ENCODE data around the gene THRB.
"Not testable (repeated sequence)": the region's sequence is repeated elsewhere in the genome, so short reads cannot be mapped to it uniquely, and the experiment has no call there.

THRB gene

DNA sequence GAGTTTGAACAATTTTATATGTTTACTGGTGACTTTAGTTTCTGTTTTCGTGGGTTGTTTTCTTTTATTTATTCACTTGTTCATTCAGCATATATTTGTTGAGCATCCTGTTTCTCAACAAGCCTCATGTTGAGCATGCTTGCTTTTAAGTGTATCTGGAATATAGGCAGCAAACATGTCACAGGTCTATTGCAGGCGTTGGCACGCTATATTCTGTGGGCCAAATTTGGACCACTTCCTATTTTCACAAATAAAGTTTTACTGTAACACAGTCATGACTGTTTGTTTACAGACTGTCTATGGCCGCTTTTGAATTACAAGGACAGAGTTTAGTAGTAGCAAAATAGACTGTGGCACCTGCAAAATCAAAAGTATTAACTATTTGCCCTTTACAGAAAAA lies 89.6 kb downstream of the THRB start:
- DNase-seq (ENCODE audit: low read depth in 2 of 2): no peak

DNA sequence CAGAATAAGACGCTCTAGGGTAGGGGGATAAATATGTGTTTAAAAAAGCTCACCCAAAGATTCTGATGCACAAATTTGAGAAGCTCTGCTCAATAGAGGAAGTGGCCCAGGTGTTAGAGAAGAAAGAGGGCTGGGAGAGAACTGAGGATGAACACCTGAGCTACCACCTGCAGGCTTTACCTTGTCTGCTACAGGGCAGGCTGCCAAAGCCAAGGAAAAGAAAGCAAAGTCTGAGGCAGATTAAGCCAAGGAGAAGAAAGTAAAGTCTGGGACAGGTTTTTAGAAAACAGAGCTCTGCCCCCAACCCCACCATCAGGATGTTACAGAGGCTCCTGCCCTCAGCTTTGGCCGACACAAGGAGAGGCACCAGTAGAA lies 92.9 kb downstream of the THRB start:
- no peak for DNase-seq (ENCODE audit: low read depth in 2 of 2)

DNA sequence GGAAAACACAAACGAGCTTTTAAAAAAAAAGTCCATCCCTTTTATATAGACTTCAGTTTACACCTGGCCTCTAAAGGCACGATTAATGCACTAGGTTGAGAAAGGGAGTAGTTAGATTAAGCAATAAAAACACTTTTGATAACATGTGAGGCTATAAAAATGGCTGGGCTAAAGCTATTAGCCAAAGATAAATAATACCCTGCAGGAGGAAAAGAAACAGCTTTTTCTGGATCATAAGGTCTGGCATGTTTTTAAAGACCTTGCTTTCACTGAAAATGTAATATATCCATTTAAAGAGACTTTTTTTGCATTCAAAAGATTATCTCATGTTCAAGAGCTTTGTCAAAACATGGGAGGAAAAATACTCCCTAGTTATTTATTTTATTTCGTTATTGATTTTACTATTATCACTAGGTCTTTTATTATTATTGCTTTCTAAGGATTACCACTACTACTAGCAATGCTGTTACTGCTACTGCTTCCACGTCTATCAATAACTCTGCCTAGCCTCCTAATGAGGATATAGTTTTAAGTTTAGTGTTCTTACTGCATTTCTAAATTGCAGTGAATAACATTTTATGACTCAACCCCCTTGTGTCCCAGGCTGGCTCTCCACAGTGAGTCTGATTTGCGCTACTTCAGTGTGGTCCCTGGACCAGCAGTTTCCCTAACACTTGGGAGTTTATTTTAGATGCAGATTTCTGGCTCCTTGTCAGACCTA lies 93.4 kb downstream of the THRB start:
- DNase-seq (ENCODE audit: low read depth in 2 of 2): no peak

DNA sequence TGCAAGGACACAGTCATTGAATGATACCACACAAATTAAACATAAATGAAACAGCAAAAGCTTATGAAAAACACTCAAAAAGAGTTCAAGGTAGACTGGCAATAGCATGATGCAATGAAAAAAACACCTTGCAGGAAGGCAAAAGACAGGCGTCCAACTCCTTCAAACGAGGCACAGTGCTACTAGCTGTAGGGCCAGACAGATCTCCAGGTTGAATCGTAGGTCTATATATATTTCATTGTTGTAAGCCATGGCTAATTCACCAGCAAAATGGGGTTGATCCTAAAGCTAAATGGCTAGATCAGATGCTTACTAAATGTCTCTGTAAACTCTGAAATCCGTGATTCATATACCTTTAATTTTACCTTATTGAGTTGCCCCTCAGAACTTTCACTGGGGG lies 94.2 kb downstream of the THRB start:
- DNase-seq (ENCODE audit: low read depth in 2 of 2): no peak

DNA sequence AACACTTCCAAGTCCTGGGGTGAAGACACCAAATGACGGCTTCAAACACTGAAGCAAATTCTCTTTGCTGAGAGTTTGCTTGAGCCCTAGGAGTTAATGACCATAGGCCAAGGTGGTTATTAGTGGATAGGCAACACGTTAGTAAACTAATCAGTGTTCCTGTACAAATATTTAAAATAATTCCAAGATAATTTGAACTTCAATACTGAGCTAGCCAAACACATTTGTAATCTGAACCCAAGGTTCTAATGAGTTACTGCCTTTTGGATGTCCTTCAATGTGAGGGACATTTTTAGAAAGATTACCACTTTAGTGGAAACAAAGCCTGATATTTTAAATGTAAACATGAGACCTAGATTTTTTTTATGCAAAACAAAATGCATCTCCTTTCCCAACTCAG lies 94.6 kb downstream of the THRB start:
- DNase-seq (ENCODE audit: low read depth in 2 of 2): no peak

DNA sequence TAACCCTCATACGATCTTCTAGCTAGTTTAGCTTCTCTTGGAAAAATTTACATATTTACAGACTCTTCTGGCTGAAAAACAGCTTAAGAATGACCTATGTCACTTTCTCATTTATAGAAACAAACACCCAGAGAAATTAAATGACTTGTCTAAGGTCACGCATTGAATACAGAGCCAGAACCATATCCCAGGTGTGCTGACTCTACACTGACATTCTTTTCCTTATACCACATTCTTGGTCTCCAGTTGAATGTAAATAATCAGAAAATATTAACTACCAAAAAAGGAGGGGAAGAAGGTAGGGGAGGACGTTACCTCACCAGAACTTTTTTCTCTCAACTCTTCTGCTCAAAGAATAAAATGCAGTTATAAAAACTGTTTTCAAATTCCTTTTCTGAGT lies 95.0 kb downstream of the THRB start:
- DNase-seq (ENCODE audit: low read depth in 2 of 2): no peak

DNA sequence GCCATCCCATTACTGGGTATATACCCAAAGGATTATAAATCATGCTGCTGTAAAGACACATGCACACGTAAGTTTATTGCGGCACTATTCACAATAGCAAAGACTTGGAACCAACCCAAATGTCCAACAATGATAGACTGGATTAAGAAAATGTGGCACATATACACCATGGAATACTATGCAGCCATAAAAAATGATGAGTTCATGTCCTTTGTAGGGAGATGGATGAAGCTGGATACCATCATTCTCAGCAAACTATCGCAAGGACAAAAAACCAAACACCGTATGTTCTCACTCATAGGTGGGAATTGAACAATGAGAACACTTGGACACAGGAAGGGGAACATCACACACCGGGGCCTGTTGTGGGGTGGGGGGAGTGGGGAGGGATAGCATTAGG lies 95.9 kb downstream of the THRB start:
- not testable (repeated sequence) for DNase-seq (ENCODE audit: low read depth in 2 of 2)

DNA sequence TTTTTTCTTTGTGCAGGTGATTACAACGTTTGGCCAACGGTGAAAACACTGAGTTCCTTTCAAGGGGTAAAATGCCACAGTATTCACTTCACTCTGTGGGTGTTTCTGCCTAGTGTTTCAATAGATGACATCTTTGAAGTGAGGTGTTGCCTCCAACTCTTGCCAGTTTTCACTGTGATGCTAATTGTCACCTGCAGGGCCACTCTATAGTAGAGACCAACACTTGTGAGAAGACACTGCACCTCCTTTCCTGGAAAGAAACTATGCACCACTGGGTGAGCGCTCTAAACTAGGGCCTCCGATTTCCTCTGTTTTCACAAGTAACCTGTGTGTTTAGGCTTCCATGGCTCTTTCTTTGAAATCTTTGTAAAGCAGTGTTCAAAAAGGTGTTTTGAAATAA lies 98.3 kb downstream of the THRB start:
- no peak for DNase-seq (ENCODE audit: low read depth in 2 of 2)

DNA sequence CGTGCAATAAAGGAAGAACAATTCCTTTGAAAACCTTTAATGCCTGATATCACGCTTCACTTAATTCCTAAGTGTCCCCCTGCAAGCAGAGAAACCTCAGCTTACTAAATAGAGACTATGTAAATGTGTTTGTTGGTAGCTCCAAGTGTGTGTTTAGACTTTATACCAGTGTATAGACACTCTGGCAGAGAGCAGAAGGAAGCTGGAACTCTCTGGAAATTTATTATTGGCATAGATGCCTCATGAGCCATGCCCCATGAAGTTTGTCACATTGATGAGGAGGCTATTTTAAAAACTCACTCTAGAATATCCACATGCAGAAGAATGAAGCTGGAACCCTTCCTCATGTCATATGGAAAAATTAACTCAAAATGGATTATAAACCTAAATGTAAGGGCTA lies 99.9 kb downstream of the THRB start:
- no peak for DNase-seq (ENCODE audit: low read depth in 2 of 2)

DNA sequence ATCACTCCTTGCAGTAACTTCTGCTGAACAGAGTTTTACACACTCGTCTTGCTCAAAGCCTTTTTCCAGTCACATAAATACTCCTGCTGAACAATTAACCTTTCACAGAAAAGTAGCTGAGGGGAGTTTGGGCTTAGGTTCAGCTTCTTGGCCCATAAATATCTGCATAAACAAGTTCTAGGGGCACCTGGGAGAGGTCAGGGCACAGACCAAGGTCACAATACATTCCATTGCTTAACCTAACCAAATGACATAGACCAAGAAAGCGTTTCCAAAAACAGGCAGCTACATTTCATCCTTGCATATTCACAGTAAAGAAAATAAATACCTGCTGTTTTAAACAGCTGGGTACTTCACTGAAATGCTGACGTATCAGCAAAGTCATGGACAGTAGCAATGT lies 101.3 kb downstream of the THRB start:
- DNase-seq (ENCODE audit: low read depth in 2 of 2): no peak

DNA sequence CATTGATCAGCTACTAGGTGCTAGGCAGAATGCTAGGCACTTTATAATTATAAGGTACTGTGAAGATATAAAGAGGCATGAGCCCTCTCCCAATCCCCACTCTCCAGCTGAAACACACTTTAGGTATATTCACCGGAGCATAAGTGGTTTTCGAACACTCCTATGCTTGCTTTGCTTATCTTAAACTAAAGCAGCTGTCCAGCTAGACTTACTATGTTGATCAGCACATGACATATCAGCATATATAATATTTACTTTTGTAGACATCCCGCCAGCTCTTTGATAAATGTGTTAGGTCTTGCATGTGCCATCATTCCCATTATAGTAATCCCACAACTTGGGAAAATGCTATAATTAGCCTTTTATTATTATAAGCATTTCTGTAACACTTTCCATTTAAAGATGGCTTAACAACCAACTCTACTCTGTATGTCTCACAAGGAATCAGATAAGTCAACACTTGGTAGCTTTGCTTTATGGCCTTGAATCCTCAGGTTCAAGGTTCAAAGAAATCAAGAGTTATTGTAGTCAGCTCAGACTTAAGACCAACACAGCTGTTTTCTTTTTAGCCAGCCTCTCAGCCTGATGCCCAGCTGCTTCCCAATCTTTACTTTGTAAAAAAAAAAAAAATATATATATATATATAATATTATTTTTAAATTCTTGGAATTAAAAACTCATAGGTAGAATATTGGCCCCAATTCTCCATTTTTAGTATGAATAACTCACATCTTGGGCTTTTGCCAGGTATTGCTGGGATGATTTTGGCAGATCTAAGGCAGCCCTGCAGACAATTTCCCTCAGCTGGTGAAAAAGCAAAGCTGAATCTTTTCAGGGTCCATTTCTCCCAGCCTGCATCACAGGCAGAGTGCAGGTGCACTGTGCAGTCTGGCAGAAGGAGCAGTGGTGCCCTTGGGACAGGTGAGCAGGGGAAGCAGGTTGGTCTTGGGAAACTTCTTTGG lies 104.2 kb downstream of the THRB start:
- DNase-seq (ENCODE audit: low read depth in 2 of 2): no peak

DNA sequence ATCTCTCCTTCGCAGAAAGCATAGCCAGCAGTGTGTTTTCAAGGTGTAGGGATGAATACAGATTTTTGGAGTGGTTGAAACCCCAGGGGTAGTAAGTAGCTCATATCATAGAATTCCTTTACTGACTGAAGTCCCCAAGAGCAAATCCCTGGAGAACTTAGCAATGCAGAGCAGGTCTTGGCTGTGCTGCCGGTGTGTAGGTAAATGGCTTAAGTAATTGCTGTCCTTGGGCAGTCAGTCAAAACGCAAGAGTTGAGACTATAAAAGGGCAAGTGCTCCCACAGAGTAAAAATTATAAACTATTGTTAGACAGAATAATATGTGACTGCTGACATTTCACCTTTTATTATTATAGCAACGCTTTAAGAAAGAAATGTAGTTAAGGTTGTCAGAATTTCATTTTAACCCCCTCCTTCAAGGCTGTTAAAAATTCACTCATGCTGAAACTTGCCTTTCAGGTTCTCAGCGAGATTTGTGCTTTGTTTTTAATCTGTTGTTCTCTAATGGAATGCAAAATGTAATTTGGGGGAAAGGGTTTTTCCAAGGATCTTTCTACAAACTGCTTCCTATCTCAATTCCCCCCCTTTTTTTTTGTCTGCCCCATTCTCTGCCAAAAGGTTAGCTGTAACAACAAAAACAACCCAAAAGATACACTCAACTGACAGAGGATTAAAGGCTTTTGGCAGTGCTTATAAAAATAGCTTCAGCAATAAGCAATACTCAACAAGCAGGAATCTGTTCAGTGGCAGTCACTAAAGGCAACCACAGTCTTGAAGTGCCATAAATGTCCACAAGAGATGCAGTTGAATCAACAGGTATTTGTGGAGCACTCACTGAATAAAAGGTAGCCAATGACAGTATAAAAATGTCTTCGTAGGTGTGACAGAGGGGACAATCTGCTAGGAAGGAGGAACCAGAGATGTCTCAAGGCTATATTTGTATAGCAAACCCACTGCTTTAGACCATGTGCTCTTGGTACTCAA lies 105.3 kb downstream of the THRB start:
- DNase-seq (ENCODE audit: low read depth in 2 of 2): no peak

DNA sequence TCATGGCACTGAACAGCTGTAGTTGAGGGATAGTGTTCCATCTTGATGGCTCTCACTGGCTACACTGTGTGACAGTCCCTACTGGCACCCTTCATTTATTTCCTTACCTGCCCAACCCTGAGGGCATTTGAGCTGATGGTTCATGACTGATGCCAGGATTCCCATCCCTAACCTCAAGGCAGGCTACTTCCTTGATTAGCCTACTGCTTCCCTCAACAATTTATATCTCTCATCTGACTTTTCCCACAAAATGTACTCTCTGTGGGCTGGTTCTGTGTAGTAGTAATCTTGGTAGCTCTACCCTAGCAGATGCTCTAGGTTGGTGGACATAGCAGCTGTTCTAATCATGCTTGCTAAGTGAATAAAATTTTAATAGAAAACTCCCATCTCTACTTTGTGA lies 106.0 kb downstream of the THRB start:
- DNase-seq (ENCODE audit: low read depth in 2 of 2): no peak

DNA sequence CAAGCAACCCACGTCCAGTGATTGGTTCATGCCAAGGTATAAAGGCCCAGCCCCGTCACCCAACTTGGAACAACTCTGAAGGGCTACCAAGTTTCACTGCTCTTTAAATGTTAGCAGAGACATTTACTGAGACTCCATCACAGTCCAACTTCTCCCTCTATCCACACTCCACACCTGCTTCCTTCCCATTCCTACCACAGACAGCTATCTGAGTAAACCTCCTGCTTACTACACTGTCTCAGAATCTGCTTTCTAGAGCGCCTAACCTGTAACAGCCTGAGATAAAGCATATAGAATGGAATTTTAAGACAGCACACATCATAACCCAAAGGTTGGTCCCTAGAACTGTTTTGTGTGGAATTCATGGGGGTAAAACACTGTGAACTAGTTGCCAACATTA lies 106.5 kb downstream of the THRB start:
- no peak for DNase-seq (ENCODE audit: low read depth in 2 of 2)

DNA sequence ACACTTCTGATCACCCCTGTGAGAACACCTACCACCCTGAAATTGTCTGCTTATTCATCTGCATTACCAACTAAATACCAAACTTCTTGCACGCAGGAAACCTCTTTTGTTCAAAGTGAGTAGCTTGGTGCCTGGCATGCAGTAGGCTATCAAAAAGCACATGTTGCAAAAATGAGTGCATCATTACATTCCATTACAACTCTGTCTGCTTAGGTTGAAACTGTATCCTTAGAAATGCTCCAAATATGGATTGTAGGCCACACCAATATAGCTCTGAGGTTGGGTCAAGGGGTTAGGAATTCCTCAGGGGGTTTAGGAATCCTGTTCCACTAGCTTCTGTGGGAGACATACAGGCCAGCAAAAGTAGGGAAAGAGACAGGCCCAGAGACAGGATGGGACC lies 107.2 kb downstream of the THRB start:
- no peak for DNase-seq (ENCODE audit: low read depth in 2 of 2)

DNA sequence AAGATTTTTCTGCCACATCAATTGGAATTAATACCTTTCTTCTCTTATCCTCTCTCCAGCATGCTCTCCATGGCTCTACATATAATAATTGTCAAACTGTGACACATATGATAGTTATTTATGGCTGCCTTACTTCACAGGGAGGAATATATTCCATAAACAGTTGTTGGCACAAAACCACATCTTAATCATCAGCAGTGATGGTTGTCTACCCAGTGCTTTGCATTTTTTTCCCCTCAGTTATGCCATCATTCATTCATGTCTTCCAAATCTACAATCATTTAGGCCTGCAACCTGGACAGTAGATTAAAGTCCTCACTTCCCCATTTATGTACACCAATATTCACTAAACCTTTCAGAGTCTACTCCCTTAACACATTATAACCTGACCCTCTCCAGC lies 107.7 kb downstream of the THRB start:
- no peak for DNase-seq (ENCODE audit: low read depth in 2 of 2)

DNA sequence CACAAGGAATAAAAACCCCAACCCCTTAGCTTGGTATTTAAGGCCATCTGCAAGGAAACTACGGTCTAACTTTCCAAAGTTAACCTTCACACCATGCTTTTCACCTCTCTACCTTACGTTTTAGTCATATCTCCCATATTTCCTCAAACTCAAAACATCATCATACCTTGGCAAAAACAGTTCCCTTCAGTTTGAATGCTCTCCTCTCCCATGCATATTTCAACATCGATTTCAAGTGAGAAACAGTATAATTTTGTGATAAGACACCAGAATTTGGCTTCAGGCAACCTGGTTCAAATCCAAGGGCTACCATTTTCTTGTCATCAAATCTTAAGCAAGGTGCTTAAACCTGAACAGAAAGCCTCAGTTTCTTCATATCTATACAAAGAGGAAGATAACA lies 108.2 kb downstream of the THRB start:
- DNase-seq (ENCODE audit: low read depth in 2 of 2): no peak

DNA sequence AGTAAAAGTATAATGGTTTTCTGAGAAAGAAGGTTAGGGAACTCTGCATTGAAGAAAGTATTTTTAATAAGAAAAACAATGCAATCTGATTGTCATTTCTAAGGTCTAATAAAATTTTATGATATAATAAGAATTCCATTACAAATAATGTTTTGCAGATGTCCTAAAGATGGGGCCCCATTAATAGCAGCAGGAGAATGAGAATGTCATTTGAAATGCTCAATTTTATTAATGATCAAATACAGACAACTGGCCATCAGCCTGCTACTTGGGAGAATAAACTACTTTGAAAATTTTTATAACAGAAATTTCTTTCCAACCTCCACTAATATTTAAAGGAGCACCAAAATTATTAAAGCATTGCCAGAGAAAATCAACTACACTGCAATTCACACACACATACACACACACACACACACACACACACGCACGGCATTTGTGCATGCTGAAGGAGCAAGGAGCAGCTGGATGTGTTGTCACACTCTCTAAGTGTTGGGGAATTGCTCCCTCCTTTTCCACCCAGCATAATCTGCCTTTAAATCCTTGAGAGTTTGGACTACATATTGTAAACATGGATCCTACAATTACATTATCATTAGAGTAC lies 109.5 kb downstream of the THRB start:
- DNase-seq (ENCODE audit: low read depth in 2 of 2): no peak

DNA sequence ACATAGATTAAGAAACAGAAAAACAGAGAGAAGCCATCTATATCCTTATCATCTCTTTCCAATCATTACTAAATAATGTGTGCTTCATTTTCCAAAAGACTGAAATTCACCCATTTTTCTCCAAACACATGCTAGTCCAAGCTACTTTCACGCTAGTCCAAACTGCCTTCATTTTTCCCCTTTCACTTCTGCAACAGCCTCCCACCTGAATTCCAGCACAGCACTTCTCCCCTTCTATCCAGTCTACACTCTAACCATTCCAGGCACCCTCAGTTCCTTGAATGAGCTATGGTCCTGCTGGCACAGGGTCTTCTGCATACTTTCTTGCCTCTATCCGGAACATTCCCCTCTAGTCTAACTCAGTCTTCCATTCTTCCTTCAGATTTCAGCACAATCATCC lies 112.0 kb downstream of the THRB start:
- no peak for DNase-seq (ENCODE audit: low read depth in 2 of 2)

DNA sequence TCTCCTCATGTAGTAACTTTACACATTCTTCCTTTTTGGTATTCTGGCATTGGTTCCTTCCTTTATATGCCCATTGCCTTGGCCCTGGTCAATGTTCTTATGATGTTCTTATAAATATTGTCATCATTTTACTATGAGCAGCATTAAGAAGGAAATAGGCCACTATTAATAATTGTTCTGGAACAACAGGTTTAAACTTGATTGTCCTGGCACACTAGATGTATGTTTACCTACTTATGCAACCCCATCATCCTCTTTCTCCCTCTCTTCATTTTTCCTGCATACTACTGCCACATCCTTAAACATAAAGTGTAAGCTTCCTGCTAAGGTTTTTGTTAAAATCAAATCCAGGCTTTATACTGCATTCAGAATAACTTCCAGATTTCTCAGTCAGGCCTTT lies 114.7 kb downstream of the THRB start:
- no peak for DNase-seq (ENCODE audit: low read depth in 2 of 2)

DNA sequence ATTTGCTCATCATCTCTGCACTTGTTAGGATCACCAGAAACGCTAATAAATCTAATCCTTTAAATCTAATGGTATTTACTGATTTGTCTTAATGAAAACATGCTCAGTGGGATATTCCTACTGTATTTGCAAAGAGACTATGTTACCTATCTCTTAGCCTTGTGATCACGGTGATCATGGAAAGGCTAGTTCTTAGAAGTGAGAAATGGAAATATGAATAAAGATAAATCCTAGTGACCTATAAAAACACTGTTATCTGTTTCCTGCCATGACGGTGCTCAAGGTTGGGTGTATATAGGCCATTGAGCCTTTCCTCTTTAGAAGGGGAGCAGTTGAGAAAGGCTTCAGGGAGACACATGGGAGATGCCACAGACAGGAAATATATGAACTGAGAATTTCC lies 116.3 kb downstream of the THRB start:
- DNase-seq (ENCODE audit: low read depth in 2 of 2): no peak

All from stimulated activated CD8-positive, alpha-beta memory T cell treated with anti-CD3 and anti-CD28 coated beads, Interleukin-2, amount 100 ng/mL, for 1 hour (primary cell).